GM12892 (cell line): ENCODE data around the gene RBFOX2.

Experiments used
- DNase-seq: peaks from one replicate; pipeline ENCODE4 v3.0.0; 2011; ENCODE audit not compliant: insufficient read length
- FAIRE-seq: peaks from 2 replicates; lab custom pipeline; 2011; peaks lifted over from hg19 to GRCh38; lab: Jason Lieb, UNC
- POLR2A ChIP-seq: IDR thresholded peaks from 2 replicates; pipeline ENCODE4 v1.6.1; 2011; ENCODE audit warnings: low read depth, low read length, control low read depth
- POLR2AphosphoS5 ChIP-seq: IDR thresholded peaks from 2 replicates; pipeline ENCODE4 v1.6.1; 2011; ENCODE audit warnings: low read depth, low read length, control low read depth
- TAF1 ChIP-seq: IDR thresholded peaks from 2 replicates; pipeline ENCODE4 v1.6.1; 2011; ENCODE audit warnings: low read depth, mild to moderate bottlenecking, control low read depth, low read length, borderline replicate concordance

The RBFOX2 gene

DNA sequence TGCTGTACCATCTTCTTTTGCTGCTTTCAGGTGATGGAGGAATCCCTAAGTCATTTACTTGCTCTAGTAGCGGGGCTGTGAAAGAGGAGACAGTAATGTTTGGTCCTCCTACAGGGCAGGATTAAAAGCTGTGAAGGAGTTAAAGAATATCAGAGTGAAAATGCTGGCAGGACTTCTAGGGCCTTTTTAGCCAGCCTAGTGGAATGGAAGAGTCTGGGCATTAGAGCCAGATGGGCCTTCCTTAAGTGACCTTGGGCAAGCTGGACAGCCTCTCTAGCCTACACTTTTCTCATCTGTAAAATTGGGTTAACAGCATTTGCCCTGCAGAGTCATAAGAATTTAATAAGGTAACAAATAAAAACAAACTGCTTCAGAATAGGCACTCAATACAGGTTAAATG, 114.7 kb downstream of the RBFOX2 start:
- TF ChIP-seq POLR2A (no peak), POLR2AphosphoS5 (no peak), TAF1 (no peak)
- DNase-seq (no peak), FAIRE-seq (no peak)

DNA sequence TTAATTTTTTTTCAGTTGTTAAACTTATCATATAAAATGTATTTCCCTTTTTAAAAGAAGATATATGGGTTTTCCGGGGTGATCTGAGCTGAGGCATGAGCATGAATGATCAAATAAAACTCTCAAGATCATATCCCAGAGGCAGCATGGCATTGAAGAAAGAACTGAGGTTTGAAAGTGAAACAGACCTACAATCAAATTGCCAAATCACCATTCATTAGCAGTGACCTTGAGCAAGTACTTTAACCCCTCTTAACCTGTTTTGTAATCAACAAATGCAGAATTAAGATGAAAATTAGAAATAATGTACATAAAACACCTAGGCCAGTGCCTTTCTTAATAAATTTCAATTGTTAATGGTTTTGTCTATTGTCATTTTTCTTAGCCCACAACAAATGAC, 116.0 kb downstream of the RBFOX2 start:
- DNase-seq (no peak), FAIRE-seq (no peak)
- no peak for TF ChIP-seq TAF1
- no peak for TF ChIP-seq POLR2AphosphoS5
- TF ChIP-seq POLR2A, result no peak

DNA sequence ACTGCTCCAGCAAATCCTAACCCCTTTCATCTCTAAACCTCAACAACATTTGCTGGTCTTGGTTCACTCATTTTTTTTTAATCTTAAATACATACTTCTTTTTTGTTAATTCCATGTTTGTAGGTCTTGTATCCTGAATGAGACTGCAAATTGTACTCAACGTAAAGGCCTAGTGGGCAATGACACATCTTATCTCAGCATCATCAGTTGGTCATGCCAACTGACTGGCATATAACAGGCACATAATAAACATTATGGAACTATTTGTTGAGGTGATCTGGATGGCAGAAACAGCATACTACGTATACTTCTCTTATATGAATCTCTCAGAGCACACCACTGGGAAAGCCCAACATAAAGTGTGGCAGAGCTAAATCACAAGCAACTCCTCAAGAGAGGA, 116.7 kb downstream of the RBFOX2 start:
- TF ChIP-seq TAF1 (no peak), POLR2AphosphoS5 (no peak), POLR2A (no peak)
- no peak for DNase-seq
- no peak for FAIRE-seq

DNA sequence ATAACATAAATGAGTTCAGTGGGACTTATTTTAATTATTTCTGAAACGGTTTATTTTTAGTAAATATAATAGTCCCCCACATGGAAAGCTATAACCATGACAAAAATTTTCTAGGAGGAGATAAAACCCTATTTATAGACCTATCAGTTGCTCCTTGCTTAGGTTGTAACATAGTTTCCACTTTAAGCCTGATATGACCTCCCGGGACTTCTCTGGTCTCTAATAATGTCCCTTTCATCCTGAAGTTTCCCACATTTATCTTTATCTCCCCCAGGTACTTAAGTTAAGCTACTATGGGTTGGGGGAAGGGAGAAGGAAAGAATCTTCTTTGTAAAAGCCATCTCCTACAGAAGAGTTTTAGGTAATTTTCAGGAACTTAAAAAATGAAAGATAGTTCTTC, 117.7 kb downstream of the RBFOX2 start:
- DNase-seq, result no peak
- FAIRE-seq, result no peak
- TF ChIP-seq POLR2A, result no peak
- TF ChIP-seq POLR2AphosphoS5, result no peak
- TF ChIP-seq TAF1, result no peak

DNA sequence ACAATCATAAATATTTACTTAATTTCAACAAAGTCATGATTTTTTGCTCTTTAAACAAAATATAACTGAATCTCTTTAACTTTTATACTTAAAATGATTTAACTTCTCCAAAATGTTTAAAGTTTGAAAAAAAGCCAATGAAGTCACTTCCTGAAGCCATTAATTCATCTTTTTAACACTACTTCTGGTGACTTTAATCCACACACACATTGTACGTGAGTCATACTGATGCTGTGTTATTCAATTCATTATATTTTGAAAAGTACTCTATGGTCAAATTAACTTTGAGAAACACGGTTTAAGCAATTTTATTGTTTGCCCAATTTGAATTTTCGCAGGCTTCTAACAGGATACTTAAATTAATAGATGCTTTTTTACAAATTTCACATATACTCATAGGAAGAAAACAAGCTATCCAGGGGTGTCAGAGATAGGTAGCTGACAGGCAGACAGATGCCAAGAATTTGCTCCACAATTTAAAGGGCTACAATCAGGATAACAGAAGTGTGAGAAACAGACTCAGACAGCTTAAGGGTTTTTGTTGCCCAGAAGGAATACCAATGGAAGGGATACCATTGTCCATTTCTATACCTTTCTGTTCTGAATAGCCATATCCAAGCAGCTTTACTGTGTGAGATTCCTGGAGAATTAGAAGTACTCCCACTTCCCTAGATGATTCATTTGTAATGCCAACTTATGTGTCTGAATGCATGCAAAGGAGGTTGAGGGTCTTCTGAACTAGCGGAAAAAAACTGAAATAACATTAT, 118.4 kb downstream of the RBFOX2 start:
- DNase-seq, result no peak
- TF ChIP-seq POLR2AphosphoS5 (no peak), POLR2A (no peak)
- no peak for FAIRE-seq

DNA sequence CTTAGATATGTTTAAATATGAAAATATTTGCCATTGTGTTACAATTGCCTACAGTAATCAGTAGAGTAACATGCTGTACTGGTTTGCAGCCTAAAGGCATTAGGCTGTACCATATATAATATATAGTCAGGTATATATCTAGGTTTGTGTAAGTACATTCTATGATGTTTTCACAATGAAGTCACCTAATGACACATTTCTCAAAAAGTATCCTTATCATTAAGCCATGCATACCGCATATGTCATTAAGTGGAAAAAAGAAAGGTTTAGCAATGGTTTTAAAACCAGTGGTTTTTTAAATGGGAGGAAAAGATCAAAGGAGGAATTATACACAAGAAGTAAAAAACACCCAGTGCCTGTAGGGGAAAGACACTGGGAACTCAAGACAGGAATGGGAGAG, 122.7 kb downstream of the RBFOX2 start:
- DNase-seq (no peak), FAIRE-seq (no peak)
- TF ChIP-seq TAF1, result no peak
- TF ChIP-seq POLR2AphosphoS5, result no peak
- TF ChIP-seq POLR2A, result no peak

DNA sequence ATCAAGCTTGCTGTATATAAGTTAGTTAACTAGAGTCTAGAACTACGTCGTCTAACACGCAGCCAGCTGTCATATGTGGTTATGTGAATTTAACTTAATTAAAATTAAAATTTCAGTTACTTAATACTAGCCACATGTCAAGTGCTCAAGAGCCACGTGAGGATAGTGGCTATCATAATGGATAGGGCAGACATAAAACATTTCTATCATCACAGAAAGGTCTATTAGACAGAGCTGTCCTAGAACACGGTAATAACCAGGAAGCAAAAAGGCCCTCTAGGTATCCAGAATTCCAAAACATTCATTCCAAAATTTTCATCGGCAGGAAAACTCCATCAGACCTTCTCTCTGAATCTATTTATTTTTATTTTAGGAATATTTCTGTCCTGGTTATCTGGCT, 123.9 kb downstream of the RBFOX2 start:
- DNase-seq (no peak), FAIRE-seq (no peak)
- TF ChIP-seq TAF1 (no peak), POLR2AphosphoS5 (no peak), POLR2A (no peak)

DNA sequence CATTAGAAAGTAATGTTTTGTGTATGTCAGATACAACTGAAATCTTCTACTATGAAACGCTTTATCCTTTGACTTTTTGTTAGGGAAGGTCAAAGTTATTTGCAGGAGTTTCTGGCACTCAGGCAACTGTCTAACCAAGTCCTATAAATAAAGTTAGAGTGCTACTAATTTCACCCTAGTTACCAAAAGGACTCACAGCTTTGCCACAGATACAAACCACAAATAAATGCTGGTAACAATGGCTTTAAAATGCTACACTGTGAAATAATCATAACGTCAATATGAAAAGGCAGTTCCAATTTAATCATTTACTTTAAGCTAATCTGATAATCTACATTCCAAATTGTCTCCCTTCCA, 124.3 kb downstream of the RBFOX2 start:
- no peak for TF ChIP-seq POLR2AphosphoS5
- TF ChIP-seq POLR2A, result no peak
- TF ChIP-seq TAF1, result no peak
- DNase-seq (no peak), FAIRE-seq (no peak)

DNA sequence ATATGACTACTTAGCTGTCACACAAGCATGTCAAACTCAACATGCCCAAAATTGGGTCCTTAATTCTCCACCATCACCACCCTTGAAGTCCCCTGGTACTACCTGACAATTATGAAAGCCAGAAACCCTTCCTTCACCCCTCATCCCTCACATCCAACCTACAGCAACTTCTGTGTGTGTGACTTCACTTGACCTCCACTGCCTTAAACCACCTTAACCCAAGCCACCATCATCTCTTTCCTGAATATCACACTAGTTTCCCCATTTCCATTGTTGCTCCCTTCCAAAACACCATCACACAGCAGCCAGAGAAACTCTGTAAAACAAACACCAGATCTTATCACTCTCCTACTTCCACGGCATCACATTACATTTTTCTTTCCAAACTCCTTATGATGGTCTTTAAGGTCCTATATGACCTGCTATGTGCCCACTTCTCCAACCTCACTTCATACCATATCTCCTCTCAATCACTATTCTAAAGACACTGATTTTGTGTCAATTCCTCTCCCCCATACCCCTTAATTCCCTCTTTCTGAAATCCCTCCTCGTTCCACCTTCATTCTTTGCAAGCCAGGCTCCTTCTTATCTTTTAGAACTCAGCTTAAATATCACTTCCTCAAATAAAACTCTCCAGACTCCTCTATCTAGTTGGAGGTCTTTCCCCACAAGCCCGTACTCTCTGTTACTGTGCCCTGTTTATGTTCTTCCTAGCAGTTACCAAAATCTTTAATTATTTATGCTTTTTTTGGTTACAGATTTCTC, 124.9 kb downstream of the RBFOX2 start:
- no peak for FAIRE-seq
- TF ChIP-seq POLR2AphosphoS5 (no peak), POLR2A (no peak), TAF1 (no peak)
- no peak for DNase-seq

DNA sequence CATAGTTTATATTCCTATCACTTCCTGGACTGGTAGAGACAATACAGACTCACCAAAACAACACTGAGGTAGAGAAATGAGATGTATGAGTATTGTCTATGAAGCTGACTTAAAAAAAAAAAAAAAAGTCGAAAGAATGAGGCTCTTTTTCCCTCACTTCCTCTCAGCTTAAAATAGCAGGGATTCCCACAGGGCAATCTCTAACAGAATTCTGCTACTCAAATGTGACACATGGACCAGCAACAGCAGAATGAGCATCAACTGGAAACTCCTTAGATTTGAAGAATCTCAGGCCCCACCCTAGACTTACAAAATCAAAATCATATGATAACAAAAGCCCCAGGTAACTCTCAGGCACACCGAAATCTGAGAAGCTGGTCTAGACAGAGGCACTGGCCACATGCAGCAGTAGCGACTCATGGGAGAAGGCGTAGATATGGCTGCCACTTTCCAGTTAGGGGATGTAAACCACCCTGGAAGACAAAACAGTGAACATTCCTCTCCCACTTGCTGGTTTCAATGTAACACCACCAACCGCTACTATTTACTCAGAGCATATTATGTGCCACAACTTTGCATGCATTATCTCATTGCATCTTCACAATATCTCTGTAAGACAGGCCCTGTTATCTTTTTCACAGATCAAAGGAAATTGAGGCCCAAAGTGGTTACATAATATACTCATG, 128.0 kb downstream of the RBFOX2 start:
- no peak for DNase-seq
- TF ChIP-seq POLR2AphosphoS5, result no peak
- TF ChIP-seq TAF1, result no peak
- TF ChIP-seq POLR2A, result no peak
- no peak for FAIRE-seq

DNA sequence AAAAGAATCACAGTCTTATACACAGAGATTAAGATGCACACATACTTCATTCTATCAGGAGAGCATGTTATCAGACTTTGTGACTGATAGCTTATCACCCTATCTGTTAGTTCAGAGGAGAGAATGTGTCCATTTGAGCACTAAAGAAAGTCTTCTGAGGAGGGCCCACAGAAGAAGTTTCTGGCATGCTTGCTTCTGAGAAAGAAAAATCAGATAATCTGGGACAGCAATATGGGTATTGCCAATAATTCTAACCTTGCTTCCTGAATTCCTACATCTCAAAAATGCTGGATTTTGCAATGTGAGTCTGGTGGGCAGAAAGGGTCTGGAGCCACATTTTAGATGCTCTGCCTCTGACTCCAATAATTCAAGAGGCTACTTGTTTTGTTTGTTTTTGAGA, 128.9 kb downstream of the RBFOX2 start:
- FAIRE-seq (no peak), DNase-seq (no peak)
- TF ChIP-seq POLR2A (no peak), TAF1 (no peak), POLR2AphosphoS5 (no peak)

DNA sequence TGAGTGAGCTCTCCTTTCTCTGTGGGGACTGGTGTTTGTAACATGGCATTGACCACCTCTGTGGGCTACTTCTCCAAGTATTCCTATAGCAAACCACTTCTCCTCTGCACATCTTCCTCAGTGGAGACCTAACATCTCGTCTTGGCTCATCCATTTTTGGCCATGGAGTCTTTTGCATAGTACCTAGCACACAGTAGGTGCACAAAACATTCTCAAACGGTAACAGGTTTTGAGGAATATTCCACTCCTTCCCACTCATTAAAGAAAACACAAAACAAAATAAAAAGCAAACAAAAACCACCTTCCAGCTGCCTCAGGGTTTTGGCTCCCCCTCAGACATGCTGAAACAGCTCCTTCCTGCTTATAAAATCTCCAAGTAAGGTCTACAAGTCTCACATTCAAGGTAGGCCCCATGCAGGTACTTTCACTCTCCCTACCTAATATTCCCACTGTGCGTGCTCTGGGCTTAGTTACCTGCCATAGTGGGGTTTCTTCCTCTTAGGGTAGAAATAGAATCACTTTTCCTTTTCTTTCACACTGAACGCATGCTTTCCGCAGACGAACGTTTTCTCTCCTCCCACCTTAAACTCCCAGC, 132.4 kb downstream of the RBFOX2 start:
- no peak for TF ChIP-seq TAF1
- DNase-seq (no peak), FAIRE-seq (no peak)
